Prostate gland (tissue), 2 donors: ENCODE results near the gene SCO2. TPM values are rescaled to one million over a fixed set of nuclear protein-coding genes. Genes with fewer than 3 reads are reported as not detected.

Source experiments
- DNase-seq: peaks from one replicate; pipeline ENCODE4 v3.0.0-alpha.2; 2019; ENCODE audit warnings: low spot score
- H3K27ac ChIP-seq, 2 donors: fragments of 200-600 bp; sonication (generic); 2 replicates each; pipeline ENCODE4 v1.5.1; 2017 to 2019
- H3K27me3 ChIP-seq: fragments of 200-600 bp; sonication (generic); replicated peaks from 2 replicates; pipeline ENCODE4 v1.5.1; 2019; ENCODE audit not compliant: insufficient read depth
- H3K36me3 ChIP-seq, 2 donors: fragments of 200-600 bp; sonication (generic); 1 replicate in 1 of 2; 2 replicates in 1 of 2; pipeline versions ENCODE4 v1.5.1 to v1.8.1; 2017 to 2019
- H3K4me1 ChIP-seq: fragments of 200-600 bp; sonication (generic); replicated peaks from 2 replicates; pipeline ENCODE4 v1.5.1; 2019
- H3K4me3 ChIP-seq, 2 donors: fragments of 200-600 bp; sonication (generic); 2 replicates each; pipeline ENCODE4 v1.5.1; 2017 to 2019
- H3K9me3 ChIP-seq: fragments of 200-600 bp; sonication (generic); 2 replicates; pipeline ENCODE4 v1.5.1; 2017
- CTCF ChIP-seq, 4 experiments: fragments of 200-600 bp in 2 of 4; fragments of 450-650 bp in 2 of 4; sonication (generic) in 2 of 4; IDR thresholded peaks; 1 replicate in 3 of 4; 2 replicates in 1 of 4; pipeline ENCODE4 v1.5.1; 2016 to 2019; ENCODE audit warnings: antibody characterized with exemption in 4 of 4, mild to moderate bottlenecking in 2 of 4, moderate library complexity in 2 of 4
- POLR2A ChIP-seq: fragments of 450-650 bp; IDR thresholded peaks from one replicate; pipeline ENCODE4 v1.6.1; 2016; ENCODE audit warnings: antibody characterized with exemption, mild to moderate bottlenecking
- POLR2AphosphoS5 ChIP-seq: sonication (generic); formaldehyde crosslinking; IDR thresholded peaks from one replicate; pipeline ENCODE4 v1.6.1; 2017; ENCODE audit warnings: antibody characterized with exemption
- WGBS: methylation state at CpG from one replicate; pipeline ENCODE4 v1.1.5; 2018; 5-methylcytosine and 5-hydroxymethylcytosine counted together
- intact Hi-C: fragments of 100-400 bp; cut with DNase I; formaldehyde crosslinking; loops from one replicate; pipeline ENCODE4 v1.14.2; 2022
- total RNA-seq, 2 donors: library from RNA; depleted of rRNA; stranded (reverse); fragments of >200 nt; gene quantifications; one replicate each; pipeline ENCODE4 v1.1.0, GENCODE V29; 2016

The SCO2 gene
- total RNA-seq, 2 donors from 2014 or later: 1.5 to 8.3 TPM

GRCh38 chr22:50519151-50519550 lies 6.2 kb downstream of the SCO2 start:
- TF ChIP-seq POLR2A (no peak), CTCF (IDR thresholded peaks at IDR 0.05) (no peak), POLR2AphosphoS5 (no peak)
- Histone ChIP-seq H3K4me3 (no peak overlapping the region), H3K27ac (no peak overlapping the region), H3K27me3 (no peaks in the 10 kb centered on the region), H3K9me3 (no peaks in the 10 kb centered on the region), H3K4me1 (no peaks in the 10 kb centered on the region), H3K36me3 (peaks cover 0 to 8% of the 10 kb centered on the region in 2 donors)
- 96% methylated on average over 8 of the region's 8 CpGs for WGBS
- intact Hi-C loops: no loop called here
- no peak for DNase-seq

- 88% methylated on average over 7 of the region's 7 CpGs for WGBS
- Histone ChIP-seq H3K36me3 (peaks cover 0 to 8% of the 10 kb centered on the region in 2 donors), H3K27ac (no peak overlapping the region), H3K4me1 (no peaks in the 10 kb centered on the region), H3K4me3 (no peak overlapping the region), H3K9me3 (no peaks in the 10 kb centered on the region), H3K27me3 (no peaks in the 10 kb centered on the region)
- no peak for DNase-seq
- intact Hi-C loops: no loop called here
- TF ChIP-seq CTCF (IDR thresholded peaks at IDR 0.05) (no peak), POLR2A (no peak), POLR2AphosphoS5 (no peak)
Observed at GRCh38 chr22:50518606-50519005, 6.8 kb downstream of the SCO2 start.

GRCh38 chr22:50517495-50518260 lies 7.7 kb downstream of the SCO2 start:
- Histone ChIP-seq H3K36me3 (peaks cover 0 to 3% of the 10 kb centered on the region in 2 donors), H3K27me3 (no peaks in the 10 kb centered on the region), H3K4me1 (no peaks in the 10 kb centered on the region), H3K27ac (no peak overlapping the region), H3K9me3 (no peaks in the 10 kb centered on the region), H3K4me3 (no peak overlapping the region)
- WGBS: 84% methylated on average over 17 of the region's 20 CpGs
- DNase-seq: no peak
- TF ChIP-seq POLR2AphosphoS5 (no peak), POLR2A (no peak)
- intact Hi-C loops: no loop called here

- no peak for TF ChIP-seq POLR2A
- TF ChIP-seq CTCF (IDR thresholded peaks at IDR 0.05): no peak
- TF ChIP-seq POLR2AphosphoS5: no peak
- H3K27me3 ChIP-seq: no peaks in the 10 kb centered on the region
- no peak overlapping the region for H3K27ac ChIP-seq
- no peak overlapping the region for H3K4me3 ChIP-seq
- no peaks in the 10 kb centered on the region for H3K9me3 ChIP-seq
- intact Hi-C loops: no loop called here
- no peak for DNase-seq
- WGBS: 76% methylated on average over 16 of the region's 16 CpGs
- H3K4me1 ChIP-seq: no peaks in the 10 kb centered on the region
- H3K36me3 ChIP-seq: peaks cover 0 to 3% of the 10 kb centered on the region in 2 donors
Observed at GRCh38 chr22:50516891-50517290, 8.5 kb downstream of the SCO2 start.

- 69% methylated on average over 8 of the region's 8 CpGs for WGBS
- H3K4me3 ChIP-seq: no peak overlapping the region
- H3K9me3 ChIP-seq: no peaks in the 10 kb centered on the region
- no peak overlapping the region for H3K27ac ChIP-seq
- peaks cover 0 to 3% of the 10 kb centered on the region in 2 donors for H3K36me3 ChIP-seq
- intact Hi-C loops: no loop called here
- no peak for TF ChIP-seq POLR2AphosphoS5
- no peak for DNase-seq
- no peaks in the 10 kb centered on the region for H3K4me1 ChIP-seq
- no peaks in the 10 kb centered on the region for H3K27me3 ChIP-seq
Observed at GRCh38 chr22:50516068-50516467, 9.3 kb downstream of the SCO2 start.

GRCh38 chr22:50513175-50513574 lies 12.2 kb downstream of the SCO2 start:
- Histone ChIP-seq H3K27me3 (no peaks in the 10 kb centered on the region), H3K36me3 (no peaks in the 10 kb centered on the region), H3K4me3 (no peak overlapping the region), H3K27ac (no peak overlapping the region), H3K4me1 (peaks cover 5% of the 10 kb centered on the region), H3K9me3 (no peaks in the 10 kb centered on the region)
- intact Hi-C loops: no loop called here
- DNase-seq: no peak
- TF ChIP-seq CTCF (IDR thresholded peaks at IDR 0.05): no peak
- no peak for TF ChIP-seq POLR2AphosphoS5
- TF ChIP-seq POLR2A: no peak
- WGBS: 93% methylated on average over 15 of the region's 15 CpGs
